ENCODE data around the gene ZNF462. TPM values are rescaled to one million over a fixed set of nuclear protein-coding genes. Genes with fewer than 3 reads are reported as not detected.

The ZNF462 gene
- total and polyA plus RNA-seq, 2 of the 4 experiments (the other 2 are of a cell fraction): 6.1 to 18.8 TPM

DNA sequence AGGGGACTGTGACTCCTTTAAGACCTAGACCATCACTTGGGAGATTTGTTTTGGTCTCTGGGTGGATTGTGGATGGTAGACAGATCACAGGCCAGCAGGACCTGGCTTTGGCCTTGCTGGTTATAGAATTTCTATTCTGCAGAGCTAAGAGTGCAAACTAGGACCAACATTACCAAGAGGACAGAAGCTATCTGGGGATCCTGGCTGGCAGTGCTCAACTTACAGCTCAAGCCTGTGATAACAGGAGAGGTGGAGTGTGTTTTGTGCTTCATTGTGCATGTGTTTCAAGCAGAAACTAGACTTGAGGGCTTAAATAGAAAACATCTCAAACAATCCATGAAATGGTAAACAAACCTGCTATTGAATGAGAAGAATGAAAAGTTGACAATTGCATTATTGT is 106.7 kb downstream of the ZNF462 start:
- dilution Hi-C loops (cut with HindIII; ENCODE audit: low sequenced_read_pairs, unreplicated experiment): no loop called here
- no peak overlapping the region for H2AK5ac ChIP-seq (ENCODE audit: low read depth, low read length)
- H3K36me3 ChIP-seq (ENCODE audit: control insufficient read depth, insufficient read depth, low read length): peaks cover 16% of the 10 kb centered on the region
- in situ Hi-C loops (cut with MboI; ENCODE audit: low sequenced_read_pairs): no loop called here
- no peak overlapping the region for H2AFZ ChIP-seq (replicated peaks; ENCODE audit: low read length, poor library complexity)
- no peak for ATAC-seq (ENCODE audit: low read depth)
- H3K9me1 ChIP-seq (ENCODE audit: insufficient read depth, low read length): no peaks in the 10 kb centered on the region
- POLR2A ChIA-PET (ENCODE audit: unreplicated experiment): no interaction called here
- intact Hi-C loops (cut with micrococcal nuclease): no loop called here
- H3K4ac ChIP-seq (ENCODE audit: low read depth, low read length): no peak overlapping the region
- no TSS peak for BruUV-seq (replicated peaks)
- no peak overlapping the region for H4K5ac ChIP-seq (ENCODE audit: low read depth, low read length)
- no peaks in the 10 kb centered on the region for H3K9me3 ChIP-seq (ENCODE audit: control insufficient read depth, insufficient read depth, low read length)
- no peak overlapping the region for H4K91ac ChIP-seq (ENCODE audit: insufficient read depth, low read depth, low read length)
- no peaks in the 10 kb centered on the region for H4K20me1 ChIP-seq (ENCODE audit: insufficient read depth, low read length)
- H3K23ac ChIP-seq (ENCODE audit: low read depth, low read length): no peak overlapping the region
- H2BK20ac ChIP-seq (ENCODE audit: low read depth, low read length): no peak overlapping the region
- no peak overlapping the region for H2BK5ac ChIP-seq (ENCODE audit: low read depth, low read length, poor library complexity, severe bottlenecking)
- no peak overlapping the region for H3K27ac ChIP-seq (ENCODE audit: insufficient read depth, low read length)
- no peak for TF ChIP-seq MAZ (IDR thresholded peaks at IDR 0.05; ENCODE audit: borderline replicate concordance, low read depth, low read length)
- TF ChIP-seq POLR2A (IDR thresholded peaks at IDR 0.05; ENCODE audit: low read depth, low read length): no peak
- no peak for TF ChIP-seq RFX5 (IDR thresholded peaks at IDR 0.05; ENCODE audit: low read depth, low read length)
- TF ChIP-seq, protein P1, sequence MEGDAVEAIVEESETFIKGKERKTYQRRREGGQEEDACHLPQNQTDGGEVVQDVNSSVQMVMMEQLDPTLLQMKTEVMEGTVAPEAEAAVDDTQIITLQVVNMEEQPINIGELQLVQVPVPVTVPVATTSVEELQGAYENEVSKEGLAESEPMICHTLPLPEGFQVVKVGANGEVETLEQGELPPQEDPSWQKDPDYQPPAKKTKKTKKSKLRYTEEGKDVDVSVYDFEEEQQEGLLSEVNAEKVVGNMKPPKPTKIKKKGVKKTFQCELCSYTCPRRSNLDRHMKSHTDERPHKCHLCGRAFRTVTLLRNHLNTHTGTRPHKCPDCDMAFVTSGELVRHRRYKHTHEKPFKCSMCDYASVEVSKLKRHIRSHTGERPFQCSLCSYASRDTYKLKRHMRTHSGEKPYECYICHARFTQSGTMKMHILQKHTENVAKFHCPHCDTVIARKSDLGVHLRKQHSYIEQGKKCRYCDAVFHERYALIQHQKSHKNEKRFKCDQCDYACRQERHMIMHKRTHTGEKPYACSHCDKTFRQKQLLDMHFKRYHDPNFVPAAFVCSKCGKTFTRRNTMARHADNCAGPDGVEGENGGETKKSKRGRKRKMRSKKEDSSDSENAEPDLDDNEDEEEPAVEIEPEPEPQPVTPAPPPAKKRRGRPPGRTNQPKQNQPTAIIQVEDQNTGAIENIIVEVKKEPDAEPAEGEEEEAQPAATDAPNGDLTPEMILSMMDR (conservative IDR thresholded peaks at IDR 0.05; ENCODE audit: low read depth, low read length): no peak
- no peak for TF ChIP-seq CEBPB (IDR thresholded peaks at IDR 0.05; ENCODE audit: low read depth, low read length)
- no peak for TF ChIP-seq RAD21 (IDR thresholded peaks at IDR 0.05; ENCODE audit: low read length)
- H3K18ac ChIP-seq (ENCODE audit: low read depth, low read length): no peak overlapping the region
- no peak overlapping the region for H2BK15ac ChIP-seq (ENCODE audit: low read depth, low read length)
- H3K4me3 ChIP-seq (ENCODE audit: insufficient read depth, low read depth, low read length): no peak overlapping the region
- H2AK9ac ChIP-seq (replicated peaks; ENCODE audit: low read depth, low read length, poor library complexity): no peak overlapping the region
- H4K8ac ChIP-seq (ENCODE audit: low read depth in 2 of 2, low read length in 2 of 2): no peak overlapping the region
- H3K79me1 ChIP-seq (ENCODE audit: low read depth in 1 of 2, low read length in 2 of 2): 0 out of 4 replicates have a peak, but pooled peaks cover 0 to 3% of the 10 kb centered on the region in 2 experiments
- H3K14ac ChIP-seq (replicated peaks; ENCODE audit: low read depth, low read length): no peak overlapping the region
- DNase-seq: no peak
- 0 out of 2 replicates have a peak, but pooled peaks cover 2% of the 10 kb centered on the region for H3K4me1 ChIP-seq (ENCODE audit: control insufficient read depth, insufficient read depth, low read length)
- CTCF ChIA-PET: no interaction called here
- no peak overlapping the region for H3K4me2 ChIP-seq (ENCODE audit: low read depth, low read length)
- H3K9ac ChIP-seq (ENCODE audit: low read depth, low read length): no peak overlapping the region
- H2BK120ac ChIP-seq (ENCODE audit: low read depth, low read length): no peak overlapping the region
- no peak overlapping the region for H3K56ac ChIP-seq (ENCODE audit: extremely low read depth, insufficient read depth, low read length)
- H3K27me3 ChIP-seq (ENCODE audit: control insufficient read depth, insufficient read depth, low read length): no peaks in the 10 kb centered on the region
